DOHH2 (cell line): Measurements from ENCODE around the gene LAMC3.

ENCODE experiments used
- H3F3A ChIP-seq: fragments of 200-600 bp; sonication (generic), shearing (Covaris generic); 2 replicates; pipeline ENCODE4 v1.6.0; 2016; ENCODE audit warnings: antibody characterized with exemption, mild to moderate bottlenecking; ENCODE audit not compliant: control insufficient read depth, insufficient read depth
- H3K27ac ChIP-seq: fragments of 200-600 bp; sonication (generic); 2 replicates; pipeline ENCODE4 v1.5.1; 2014; ENCODE audit warnings: low read depth, mild to moderate bottlenecking, low read length, moderate library complexity
- H3K27me3 ChIP-seq: fragments of 200-600 bp; sonication (generic); 2 replicates; pipeline ENCODE4 v1.6.1; 2014; ENCODE audit warnings: mild to moderate bottlenecking, low read length, mixed read lengths; ENCODE audit not compliant: control insufficient read depth
- H3K36me3 ChIP-seq: fragments of 200-600 bp; sonication (generic); 2 replicates; pipeline ENCODE4 v1.6.1; 2014; ENCODE audit warnings: mild to moderate bottlenecking, low read length, moderate library complexity, mixed read lengths; ENCODE audit not compliant: control insufficient read depth
- H3K4me1 ChIP-seq: fragments of 200-600 bp; sonication (generic); 2 replicates; pipeline ENCODE4 v1.6.1; 2014; ENCODE audit warnings: mild to moderate bottlenecking, low read length, mixed read lengths; ENCODE audit not compliant: control insufficient read depth
- H3K4me2 ChIP-seq: fragments of 200-600 bp; sonication (generic); 2 replicates; pipeline ENCODE4 v1.6.0; 2014; ENCODE audit warnings: mild to moderate bottlenecking, low read length, moderate library complexity
- H3K4me3 ChIP-seq: fragments of 200-600 bp; sonication (generic); 2 replicates; pipeline ENCODE4 v1.5.1; 2014; ENCODE audit warnings: mild to moderate bottlenecking, low read length, mixed read lengths
- H3K79me2 ChIP-seq: fragments of 200-600 bp; sonication (generic); 2 replicates; pipeline ENCODE4 v1.6.1; 2014; ENCODE audit warnings: mild to moderate bottlenecking, low read length, mixed read lengths; ENCODE audit not compliant: control insufficient read depth
- H3K9me2 ChIP-seq: fragments of 200-600 bp; sonication (generic); replicated peaks from 2 replicates; pipeline ENCODE4 v1.6.1; 2014; ENCODE audit warnings: mild to moderate bottlenecking, low read length, mixed read lengths; ENCODE audit not compliant: control insufficient read depth
- H3K9me3 ChIP-seq: fragments of 200-600 bp; sonication (generic); 2 replicates; pipeline ENCODE4 v1.6.1; 2014; ENCODE audit warnings: antibody characterized with exemption, low read length, mixed read lengths; ENCODE audit not compliant: control insufficient read depth, insufficient read depth
- H4K20me1 ChIP-seq: fragments of 200-600 bp; sonication (generic); 2 replicates; pipeline ENCODE4 v1.6.0; 2014; ENCODE audit warnings: low read depth, mild to moderate bottlenecking, antibody characterized with exemption, low read length, moderate library complexity; ENCODE audit not compliant: control insufficient read depth, insufficient read depth
- CTCF ChIP-seq: fragments of 200-600 bp; sonication (generic); IDR thresholded peaks from one replicate; pipeline ENCODE4 v1.5.1; 2014; ENCODE audit warnings: antibody characterized with exemption, mild to moderate bottlenecking, low read depth, low read length; ENCODE audit not compliant: poor library complexity, severe bottlenecking
- EZH2phosphoT487 ChIP-seq: fragments of 200-600 bp; sonication (generic); IDR thresholded peaks from 2 replicates; pipeline ENCODE4 v1.6.1; 2017; ENCODE audit warnings: borderline replicate concordance, mild to moderate bottlenecking, antibody characterized with exemption, low read length, moderate library complexity, mixed read lengths

The LAMC3 gene

GRCh38 chr9:131104016-131104740 is 95.2 kb downstream of the LAMC3 start:
- H3K4me3 ChIP-seq: no peak overlapping the region
- TF ChIP-seq EZH2phosphoT487 (no peak), CTCF (no peak)
- no peaks in the 10 kb centered on the region for H3K9me2 ChIP-seq
- H3K9me3 ChIP-seq: no peaks in the 10 kb centered on the region
- H3K4me1 ChIP-seq: no peaks in the 10 kb centered on the region
- no peaks in the 10 kb centered on the region for H4K20me1 ChIP-seq
- H3K4me2 ChIP-seq: no peak overlapping the region
- H3K27ac ChIP-seq: no peak overlapping the region
- no peaks in the 10 kb centered on the region for H3K79me2 ChIP-seq
- no peaks in the 10 kb centered on the region for H3F3A ChIP-seq
- H3K27me3 ChIP-seq: peaks cover 7% of the 10 kb centered on the region; the same call in 1 of the 2 replicates
- H3K36me3 ChIP-seq: no peaks in the 10 kb centered on the region

- Histone ChIP-seq H3K9me3 (no peaks in the 10 kb centered on the region), H3K27ac (no peak overlapping the region), H3K79me2 (no peaks in the 10 kb centered on the region), H3K9me2 (no peaks in the 10 kb centered on the region), H3K4me2 (no peak overlapping the region), H3K4me3 (no peak overlapping the region), H3K36me3 (no peaks in the 10 kb centered on the region), H3F3A (no peaks in the 10 kb centered on the region), H3K27me3 (peaks cover 7% of the 10 kb centered on the region; the same call in 1 of the 2 replicates), H4K20me1 (no peaks in the 10 kb centered on the region), H3K4me1 (no peaks in the 10 kb centered on the region)
- TF ChIP-seq EZH2phosphoT487 (no peak), CTCF (no peak)
These were observed 97.0 kb downstream of the LAMC3 start for GRCh38 chr9:131105952-131106351.

- H3K4me1 ChIP-seq: no peaks in the 10 kb centered on the region
- H3K4me2 ChIP-seq: no peak overlapping the region
- H3K27ac ChIP-seq: no peak overlapping the region
- H3K79me2 ChIP-seq: no peaks in the 10 kb centered on the region
- TF ChIP-seq CTCF (no peak), EZH2phosphoT487 (no peak)
- no peaks in the 10 kb centered on the region for H4K20me1 ChIP-seq
- no peaks in the 10 kb centered on the region for H3K36me3 ChIP-seq
- H3K9me2 ChIP-seq: no peaks in the 10 kb centered on the region
- H3K27me3 ChIP-seq: peaks cover 7% of the 10 kb centered on the region; the same call in 1 of the 2 replicates
- H3K4me3 ChIP-seq: no peak overlapping the region
- no peaks in the 10 kb centered on the region for H3K9me3 ChIP-seq
- no peaks in the 10 kb centered on the region for H3F3A ChIP-seq
These were observed 98.8 kb downstream of the LAMC3 start for GRCh38 chr9:131107760-131108159.
